HEK293 (cell line): ENCODE data around the gene TAL1.

Experiments
- BCL11A ChIP-seq: fragments of 450-650 bp; formaldehyde crosslinking; IDR thresholded peaks from 2 replicates; pipeline ENCODE4 v1.5.1; 2016; ENCODE audit warnings: low read depth, missing biosample characterization, missing genetic modification characterization
- SCRT1 ChIP-seq: fragments of 450-650 bp; formaldehyde crosslinking; IDR thresholded peaks from 2 replicates; pipeline ENCODE4 v1.5.1; 2016; ENCODE audit warnings: missing biosample characterization, missing genetic modification characterization, borderline replicate concordance
- SETDB1 ChIP-seq: IDR thresholded peaks from one replicate; pipeline ENCODE4 v1.6.1; 2017; ENCODE audit warnings: mild to moderate bottlenecking, low read length, moderate library complexity, mixed read lengths; ENCODE audit not compliant: insufficient read length
- ZBTB21 ChIP-seq: fragments of 450-650 bp; formaldehyde crosslinking; IDR thresholded peaks from 2 replicates; pipeline ENCODE4 v1.5.1; 2017; ENCODE audit warnings: missing biosample characterization, missing genetic modification characterization
- ZBTB48 ChIP-seq: fragments of 450-650 bp; formaldehyde crosslinking; IDR thresholded peaks from 2 replicates; pipeline ENCODE4 v1.5.1; 2016; ENCODE audit warnings: missing biosample characterization, missing genetic modification characterization
- ZBTB8A ChIP-seq: fragments of 450-650 bp; formaldehyde crosslinking; IDR thresholded peaks from 2 replicates; pipeline ENCODE4 v1.5.1; 2016; ENCODE audit warnings: missing biosample characterization, missing genetic modification characterization
- ZIC2 ChIP-seq: fragments of 450-650 bp; formaldehyde crosslinking; IDR thresholded peaks from 2 replicates; pipeline ENCODE4 v1.5.1; 2016; ENCODE audit warnings: missing biosample characterization, missing genetic modification characterization
- ZNF157 ChIP-seq: fragments of 450-650 bp; formaldehyde crosslinking; IDR thresholded peaks from 2 replicates; pipeline ENCODE4 v1.5.1; 2016; ENCODE audit warnings: missing biosample characterization, missing genetic modification characterization
- ZNF174 ChIP-seq: fragments of 450-650 bp; formaldehyde crosslinking; IDR thresholded peaks from 2 replicates; pipeline ENCODE4 v1.5.0; 2017; ENCODE audit warnings: missing biosample characterization, mild to moderate bottlenecking, missing genetic modification characterization
- ZNF24 ChIP-seq: fragments of 450-650 bp; formaldehyde crosslinking; IDR thresholded peaks from 2 replicates; pipeline ENCODE4 v1.5.1; 2016; ENCODE audit warnings: missing biosample characterization, missing genetic modification characterization
- ZNF292 ChIP-seq: fragments of 450-650 bp; formaldehyde crosslinking; IDR thresholded peaks from 2 replicates; pipeline ENCODE4 v1.5.1; 2016; ENCODE audit warnings: low read depth, missing biosample characterization, missing genetic modification characterization, borderline replicate concordance
- ZNF423 ChIP-seq: fragments of 450-650 bp; formaldehyde crosslinking; IDR thresholded peaks from 2 replicates; pipeline ENCODE4 v1.5.1; 2016; ENCODE audit warnings: missing biosample characterization, missing genetic modification characterization
- ZNF48 ChIP-seq: fragments of 450-650 bp; formaldehyde crosslinking; IDR thresholded peaks from 2 replicates; pipeline ENCODE4 v1.5.1; 2016; ENCODE audit warnings: missing biosample characterization, missing genetic modification characterization
- ZNF529 ChIP-seq: fragments of 450-650 bp; formaldehyde crosslinking; IDR thresholded peaks from 2 replicates; pipeline ENCODE4 v1.5.1; 2017; ENCODE audit warnings: missing genetic modification characterization, missing biosample characterization; ENCODE audit not compliant: insufficient replicate concordance
- ZNF654 ChIP-seq: fragments of 450-650 bp; formaldehyde crosslinking; IDR thresholded peaks from 2 replicates; pipeline ENCODE4 v1.5.1; 2016; ENCODE audit warnings: low read depth, missing biosample characterization, missing genetic modification characterization
- ZNF660 ChIP-seq: fragments of 450-650 bp; IDR thresholded peaks from 2 replicates; pipeline ENCODE4 v1.5.1; 2018; ENCODE audit warnings: missing biosample characterization, mild to moderate bottlenecking, missing genetic modification characterization
- ZNF792 ChIP-seq: fragments of 450-650 bp; formaldehyde crosslinking; IDR thresholded peaks from 2 replicates; pipeline ENCODE4 v1.5.1; 2016; ENCODE audit warnings: missing biosample characterization, missing genetic modification characterization
- ZSCAN30 ChIP-seq: fragments of 450-650 bp; IDR thresholded peaks from 2 replicates; pipeline ENCODE4 v1.5.1; 2018; ENCODE audit warnings: missing biosample characterization, mild to moderate bottlenecking, missing genetic modification characterization, moderate library complexity
- TF ChIP-seq, protein P1 (sequence below): fragments of 450-650 bp; formaldehyde crosslinking; IDR thresholded peaks from 2 replicates; pipeline ENCODE4 v1.5.1; 2017; ENCODE audit warnings: missing biosample characterization, missing genetic modification characterization
- TF ChIP-seq, protein P2 (sequence below): sonication (generic); formaldehyde crosslinking; IDR thresholded peaks from 2 replicates; pipeline ENCODE4 v1.8.1; 2022; ENCODE audit warnings: mild to moderate bottlenecking, moderate library complexity, missing genetic modification reagents
- TF ChIP-seq, protein P3 (sequence below): fragments of 450-650 bp; formaldehyde crosslinking; IDR thresholded peaks from 2 replicates; pipeline ENCODE4; 2016; ENCODE audit warnings: missing biosample characterization, missing genetic modification characterization
- TF ChIP-seq, protein P4 (sequence below): fragments of 450-650 bp; formaldehyde crosslinking; IDR thresholded peaks from 2 replicates; pipeline ENCODE4 v1.5.1; 2016; ENCODE audit warnings: missing biosample characterization, missing genetic modification characterization
- TF ChIP-seq, protein P5 (sequence below): fragments of 450-650 bp; formaldehyde crosslinking; IDR thresholded peaks from 2 replicates; pipeline ENCODE4 v1.5.1; 2016; ENCODE audit warnings: missing biosample characterization, missing genetic modification characterization, borderline replicate concordance
- TF ChIP-seq, protein P6 (sequence below): fragments of 450-650 bp; formaldehyde crosslinking; IDR thresholded peaks from 2 replicates; pipeline ENCODE4 v1.5.1; 2016; ENCODE audit warnings: missing biosample characterization, missing genetic modification characterization
- TF ChIP-seq, protein P7 (sequence below): fragments of 450-650 bp; formaldehyde crosslinking; IDR thresholded peaks from 2 replicates; pipeline ENCODE4 v1.5.1; 2016; ENCODE audit warnings: missing biosample characterization, missing genetic modification characterization

Gene TAL1

DNA sequence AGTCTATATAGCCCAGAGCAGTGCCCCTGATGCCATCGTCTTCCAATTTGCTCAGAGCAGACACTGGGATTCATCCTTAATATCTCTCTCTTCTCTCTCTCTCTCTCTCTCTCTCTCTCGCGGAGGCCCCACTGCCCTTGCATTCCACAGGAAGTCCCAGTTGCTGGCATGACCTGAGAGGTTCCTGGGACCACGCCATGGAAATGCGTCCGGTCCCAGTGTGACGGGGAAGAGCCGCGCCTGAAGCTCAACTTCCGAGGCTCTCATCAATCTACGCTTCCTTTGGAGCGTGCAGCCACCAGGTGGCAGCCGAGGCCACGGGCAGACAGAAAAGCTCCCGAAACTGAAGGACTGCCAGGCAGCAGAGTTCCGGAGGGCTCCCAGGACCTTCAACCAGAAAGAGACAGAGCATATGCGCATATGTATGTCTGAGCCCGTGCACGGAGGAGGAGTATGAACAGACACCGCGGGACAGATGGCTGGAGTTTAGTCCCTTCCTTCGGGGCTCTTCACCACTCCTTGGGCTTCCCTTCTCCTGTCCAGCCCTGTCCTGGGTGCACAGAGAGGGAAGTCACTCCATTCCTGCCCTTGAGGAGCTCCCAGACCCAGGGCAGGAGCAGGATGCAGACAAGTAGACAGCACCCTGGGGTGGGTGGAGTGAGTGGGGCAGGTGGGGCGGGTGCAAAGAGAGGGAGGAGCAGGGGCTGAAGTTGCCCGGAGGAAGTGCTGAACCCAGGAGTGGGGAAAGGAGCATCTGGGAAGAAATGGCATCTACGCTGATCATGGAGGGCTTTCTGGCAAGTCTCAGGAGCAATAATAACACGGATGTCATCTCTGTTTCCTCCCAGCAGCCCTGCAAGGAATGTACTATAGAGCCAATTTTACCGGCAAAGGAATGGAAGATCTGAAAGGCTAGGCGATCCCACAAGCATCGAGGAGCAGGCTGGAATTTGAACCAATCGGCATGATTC lies 52.7 kb downstream of the TAL1 start (continued):
- TF ChIP-seq, protein P1, sequence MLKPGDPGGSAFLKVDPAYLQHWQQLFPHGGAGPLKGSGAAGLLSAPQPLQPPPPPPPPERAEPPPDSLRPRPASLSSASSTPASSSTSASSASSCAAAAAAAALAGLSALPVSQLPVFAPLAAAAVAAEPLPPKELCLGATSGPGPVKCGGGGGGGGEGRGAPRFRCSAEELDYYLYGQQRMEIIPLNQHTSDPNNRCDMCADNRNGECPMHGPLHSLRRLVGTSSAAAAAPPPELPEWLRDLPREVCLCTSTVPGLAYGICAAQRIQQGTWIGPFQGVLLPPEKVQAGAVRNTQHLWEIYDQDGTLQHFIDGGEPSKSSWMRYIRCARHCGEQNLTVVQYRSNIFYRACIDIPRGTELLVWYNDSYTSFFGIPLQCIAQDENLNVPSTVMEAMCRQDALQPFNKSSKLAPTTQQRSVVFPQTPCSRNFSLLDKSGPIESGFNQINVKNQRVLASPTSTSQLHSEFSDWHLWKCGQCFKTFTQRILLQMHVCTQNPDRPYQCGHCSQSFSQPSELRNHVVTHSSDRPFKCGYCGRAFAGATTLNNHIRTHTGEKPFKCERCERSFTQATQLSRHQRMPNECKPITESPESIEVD (tag by site-specific recombination): no peak
- TF ChIP-seq ZNF660 (tag by site-specific recombination) (no peak; the same call in 1 of the 2 replicates), BCL11A (tag by site-specific recombination) (no peak), ZNF24 (tag by site-specific recombination) (no peak), ZBTB8A (tag by site-specific recombination) (no peak), ZNF654 (tag by site-specific recombination) (peak; percentile 94), ZNF174 (tag by site-specific recombination) (no peak), ZNF529 (tag by site-specific recombination) (no peak), ZBTB21 (peak; percentile 66), ZNF792 (tag by site-specific recombination) (no peak), SCRT1 (no peak), ZNF48 (no peak), ZIC2 (tag by site-specific recombination) (no peak), ZSCAN30 (tag by site-specific recombination) (peak; percentile 79), ZNF292 (tag by site-specific recombination) (no peak), ZBTB48 (tag by site-specific recombination) (no peak; the same call in 1 of the 2 replicates), ZNF423 (tag by site-specific recombination) (peak; percentile 80), SETDB1 (no peak), ZNF157 (tag by site-specific recombination) (no peak)
- TF ChIP-seq, protein P2, sequence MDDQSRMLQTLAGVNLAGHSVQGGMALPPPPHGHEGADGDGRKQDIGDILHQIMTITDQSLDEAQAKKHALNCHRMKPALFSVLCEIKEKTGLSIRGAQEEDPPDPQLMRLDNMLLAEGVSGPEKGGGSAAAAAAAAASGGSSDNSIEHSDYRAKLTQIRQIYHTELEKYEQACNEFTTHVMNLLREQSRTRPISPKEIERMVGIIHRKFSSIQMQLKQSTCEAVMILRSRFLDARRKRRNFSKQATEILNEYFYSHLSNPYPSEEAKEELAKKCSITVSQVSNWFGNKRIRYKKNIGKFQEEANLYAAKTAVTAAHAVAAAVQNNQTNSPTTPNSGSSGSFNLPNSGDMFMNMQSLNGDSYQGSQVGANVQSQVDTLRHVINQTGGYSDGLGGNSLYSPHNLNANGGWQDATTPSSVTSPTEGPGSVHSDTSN (CRISPR knock-in tag): peak; percentile 60
- TF ChIP-seq, protein P3, sequence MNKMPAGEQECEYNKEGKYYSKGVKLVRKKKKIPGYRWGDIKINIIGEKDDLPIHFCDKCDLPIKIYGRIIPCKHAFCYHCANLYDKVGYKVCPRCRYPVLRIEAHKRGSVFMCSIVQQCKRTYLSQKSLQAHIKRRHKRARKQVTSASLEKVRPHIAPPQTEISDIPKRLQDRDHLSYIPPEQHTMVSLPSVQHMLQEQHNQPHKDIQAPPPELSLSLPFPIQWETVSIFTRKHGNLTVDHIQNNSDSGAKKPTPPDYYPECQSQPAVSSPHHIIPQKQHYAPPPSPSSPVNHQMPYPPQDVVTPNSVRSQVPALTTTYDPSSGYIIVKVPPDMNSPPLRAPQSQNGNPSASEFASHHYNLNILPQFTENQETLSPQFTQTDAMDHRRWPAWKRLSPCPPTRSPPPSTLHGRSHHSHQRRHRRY (tag by site-specific recombination): no peak
- TF ChIP-seq, protein P4, sequence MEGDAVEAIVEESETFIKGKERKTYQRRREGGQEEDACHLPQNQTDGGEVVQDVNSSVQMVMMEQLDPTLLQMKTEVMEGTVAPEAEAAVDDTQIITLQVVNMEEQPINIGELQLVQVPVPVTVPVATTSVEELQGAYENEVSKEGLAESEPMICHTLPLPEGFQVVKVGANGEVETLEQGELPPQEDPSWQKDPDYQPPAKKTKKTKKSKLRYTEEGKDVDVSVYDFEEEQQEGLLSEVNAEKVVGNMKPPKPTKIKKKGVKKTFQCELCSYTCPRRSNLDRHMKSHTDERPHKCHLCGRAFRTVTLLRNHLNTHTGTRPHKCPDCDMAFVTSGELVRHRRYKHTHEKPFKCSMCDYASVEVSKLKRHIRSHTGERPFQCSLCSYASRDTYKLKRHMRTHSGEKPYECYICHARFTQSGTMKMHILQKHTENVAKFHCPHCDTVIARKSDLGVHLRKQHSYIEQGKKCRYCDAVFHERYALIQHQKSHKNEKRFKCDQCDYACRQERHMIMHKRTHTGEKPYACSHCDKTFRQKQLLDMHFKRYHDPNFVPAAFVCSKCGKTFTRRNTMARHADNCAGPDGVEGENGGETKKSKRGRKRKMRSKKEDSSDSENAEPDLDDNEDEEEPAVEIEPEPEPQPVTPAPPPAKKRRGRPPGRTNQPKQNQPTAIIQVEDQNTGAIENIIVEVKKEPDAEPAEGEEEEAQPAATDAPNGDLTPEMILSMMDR (tag by site-specific recombination): peak; percentile 91
- TF ChIP-seq, protein P5, sequence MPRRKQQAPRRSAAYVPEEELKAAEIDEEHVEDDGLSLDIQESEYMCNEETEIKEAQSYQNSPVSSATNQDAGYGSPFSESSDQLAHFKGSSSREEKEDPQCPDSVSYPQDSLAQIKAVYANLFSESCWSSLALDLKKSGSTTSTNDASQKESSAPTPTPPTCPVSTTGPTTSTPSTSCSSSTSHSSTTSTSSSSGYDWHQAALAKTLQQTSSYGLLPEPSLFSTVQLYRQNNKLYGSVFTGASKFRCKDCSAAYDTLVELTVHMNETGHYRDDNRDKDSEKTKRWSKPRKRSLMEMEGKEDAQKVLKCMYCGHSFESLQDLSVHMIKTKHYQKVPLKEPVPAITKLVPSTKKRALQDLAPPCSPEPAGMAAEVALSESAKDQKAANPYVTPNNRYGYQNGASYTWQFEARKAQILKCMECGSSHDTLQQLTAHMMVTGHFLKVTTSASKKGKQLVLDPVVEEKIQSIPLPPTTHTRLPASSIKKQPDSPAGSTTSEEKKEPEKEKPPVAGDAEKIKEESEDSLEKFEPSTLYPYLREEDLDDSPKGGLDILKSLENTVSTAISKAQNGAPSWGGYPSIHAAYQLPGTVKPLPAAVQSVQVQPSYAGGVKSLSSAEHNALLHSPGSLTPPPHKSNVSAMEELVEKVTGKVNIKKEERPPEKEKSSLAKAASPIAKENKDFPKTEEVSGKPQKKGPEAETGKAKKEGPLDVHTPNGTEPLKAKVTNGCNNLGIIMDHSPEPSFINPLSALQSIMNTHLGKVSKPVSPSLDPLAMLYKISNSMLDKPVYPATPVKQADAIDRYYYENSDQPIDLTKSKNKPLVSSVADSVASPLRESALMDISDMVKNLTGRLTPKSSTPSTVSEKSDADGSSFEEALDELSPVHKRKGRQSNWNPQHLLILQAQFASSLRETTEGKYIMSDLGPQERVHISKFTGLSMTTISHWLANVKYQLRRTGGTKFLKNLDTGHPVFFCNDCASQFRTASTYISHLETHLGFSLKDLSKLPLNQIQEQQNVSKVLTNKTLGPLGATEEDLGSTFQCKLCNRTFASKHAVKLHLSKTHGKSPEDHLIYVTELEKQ (tag by site-specific recombination): no peak
- TF ChIP-seq, protein P6, sequence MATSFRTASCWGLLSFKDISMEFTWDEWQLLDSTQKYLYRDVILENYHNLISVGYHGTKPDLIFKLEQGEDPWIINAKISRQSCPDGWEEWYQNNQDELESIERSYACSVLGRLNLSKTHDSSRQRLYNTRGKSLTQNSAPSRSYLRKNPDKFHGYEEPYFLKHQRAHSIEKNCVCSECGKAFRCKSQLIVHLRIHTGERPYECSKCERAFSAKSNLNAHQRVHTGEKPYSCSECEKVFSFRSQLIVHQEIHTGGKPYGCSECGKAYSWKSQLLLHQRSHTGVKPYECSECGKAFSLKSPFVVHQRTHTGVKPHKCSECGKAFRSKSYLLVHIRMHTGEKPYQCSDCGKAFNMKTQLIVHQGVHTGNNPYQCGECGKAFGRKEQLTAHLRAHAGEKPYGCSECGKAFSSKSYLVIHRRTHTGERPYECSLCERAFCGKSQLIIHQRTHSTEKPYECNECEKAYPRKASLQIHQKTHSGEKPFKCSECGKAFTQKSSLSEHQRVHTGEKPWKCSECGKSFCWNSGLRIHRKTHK (tag by site-specific recombination): no peak
- TF ChIP-seq, protein P7, sequence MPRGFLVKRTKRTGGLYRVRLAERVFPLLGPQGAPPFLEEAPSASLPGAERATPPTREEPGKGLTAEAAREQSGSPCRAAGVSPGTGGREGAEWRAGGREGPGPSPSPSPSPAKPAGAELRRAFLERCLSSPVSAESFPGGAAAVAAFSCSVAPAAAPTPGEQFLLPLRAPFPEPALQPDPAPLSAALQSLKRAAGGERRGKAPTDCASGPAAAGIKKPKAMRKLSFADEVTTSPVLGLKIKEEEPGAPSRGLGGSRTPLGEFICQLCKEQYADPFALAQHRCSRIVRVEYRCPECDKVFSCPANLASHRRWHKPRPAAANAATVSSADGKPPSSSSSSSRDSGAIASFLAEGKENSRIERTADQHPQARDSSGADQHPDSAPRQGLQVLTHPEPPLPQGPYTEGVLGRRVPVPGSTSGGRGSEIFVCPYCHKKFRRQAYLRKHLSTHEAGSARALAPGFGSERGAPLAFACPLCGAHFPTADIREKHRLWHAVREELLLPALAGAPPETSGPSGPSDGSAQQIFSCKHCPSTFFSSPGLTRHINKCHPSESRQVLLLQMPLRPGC: no peak
